WTC11 (cell line): Measurements from ENCODE around the gene ROBO2.

ENCODE experiments used
- GABPB1 ChIP-seq: sonication (generic); formaldehyde crosslinking; IDR thresholded peaks from 2 replicates; pipeline ENCODE4 v1.8.1; 2023; ENCODE audit warnings: mild to moderate bottlenecking, missing genetic modification reagents
- TCF7 ChIP-seq: sonication (generic); formaldehyde crosslinking; IDR thresholded peaks from 2 replicates; pipeline ENCODE4 v1.8.0; 2022; ENCODE audit warnings: mild to moderate bottlenecking, low read depth, missing genetic modification reagents, moderate library complexity
- TF ChIP-seq, protein P1 (sequence below): fragments of 200-600 bp; IDR thresholded peaks from 2 replicates; pipeline ENCODE4 v1.8.0; 2022; ENCODE audit warnings: antibody characterized with exemption
- TF ChIP-seq, protein P2 (sequence below): sonication (generic); formaldehyde crosslinking; conservative IDR thresholded peaks from 2 replicates; pipeline ENCODE4 v1.8.1; 2022; ENCODE audit warnings: mild to moderate bottlenecking, missing genetic modification reagents

DNA sequence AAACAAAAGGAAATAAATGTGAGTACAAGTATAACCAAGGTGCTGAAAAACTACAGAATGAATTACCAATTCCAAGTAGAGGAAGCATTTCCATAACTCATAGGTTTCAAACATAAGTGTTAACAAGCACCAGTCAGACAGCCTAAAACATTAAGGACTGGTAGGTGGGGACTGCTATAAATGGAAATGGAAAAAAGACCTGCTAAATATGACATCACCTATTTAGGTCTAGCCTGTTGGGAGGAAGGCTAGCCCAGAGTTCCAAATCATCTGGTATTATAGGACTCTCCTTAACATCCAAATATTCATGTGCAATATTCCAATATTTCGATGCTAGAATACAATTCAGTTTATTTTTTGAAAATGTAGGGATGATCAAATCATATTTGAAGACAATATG lies 560.0 kb downstream of the ROBO2 start:
- TF ChIP-seq TCF7 (CRISPR knock-in tag) (no peak), GABPB1 (CRISPR knock-in tag) (no peak)
- TF ChIP-seq, protein P1, sequence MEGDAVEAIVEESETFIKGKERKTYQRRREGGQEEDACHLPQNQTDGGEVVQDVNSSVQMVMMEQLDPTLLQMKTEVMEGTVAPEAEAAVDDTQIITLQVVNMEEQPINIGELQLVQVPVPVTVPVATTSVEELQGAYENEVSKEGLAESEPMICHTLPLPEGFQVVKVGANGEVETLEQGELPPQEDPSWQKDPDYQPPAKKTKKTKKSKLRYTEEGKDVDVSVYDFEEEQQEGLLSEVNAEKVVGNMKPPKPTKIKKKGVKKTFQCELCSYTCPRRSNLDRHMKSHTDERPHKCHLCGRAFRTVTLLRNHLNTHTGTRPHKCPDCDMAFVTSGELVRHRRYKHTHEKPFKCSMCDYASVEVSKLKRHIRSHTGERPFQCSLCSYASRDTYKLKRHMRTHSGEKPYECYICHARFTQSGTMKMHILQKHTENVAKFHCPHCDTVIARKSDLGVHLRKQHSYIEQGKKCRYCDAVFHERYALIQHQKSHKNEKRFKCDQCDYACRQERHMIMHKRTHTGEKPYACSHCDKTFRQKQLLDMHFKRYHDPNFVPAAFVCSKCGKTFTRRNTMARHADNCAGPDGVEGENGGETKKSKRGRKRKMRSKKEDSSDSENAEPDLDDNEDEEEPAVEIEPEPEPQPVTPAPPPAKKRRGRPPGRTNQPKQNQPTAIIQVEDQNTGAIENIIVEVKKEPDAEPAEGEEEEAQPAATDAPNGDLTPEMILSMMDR: no peak
- TF ChIP-seq, protein P2, sequence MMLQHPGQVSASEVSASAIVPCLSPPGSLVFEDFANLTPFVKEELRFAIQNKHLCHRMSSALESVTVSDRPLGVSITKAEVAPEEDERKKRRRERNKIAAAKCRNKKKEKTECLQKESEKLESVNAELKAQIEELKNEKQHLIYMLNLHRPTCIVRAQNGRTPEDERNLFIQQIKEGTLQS (CRISPR knock-in tag): no peak
